GM10266 (cell line): ENCODE measurements around the gene PDE2A.

Experiments used
- DNase-seq: peaks from one replicate; pipeline ENCODE4 v3.0.0; 2012; ENCODE audit errors: extremely low spot score
- CTCF ChIP-seq: IDR thresholded peaks from 2 replicates; pipeline ENCODE4 v1.5.1; 2012; ENCODE audit warnings: mild to moderate bottlenecking, low read depth; ENCODE audit not compliant: control insufficient read depth, insufficient read depth; ENCODE audit errors: missing control alignments

The PDE2A gene

GRCh38 chr11:72719551-72719950 lies 45.3 kb upstream of the PDE2A start:
- DNase-seq, result no peak
- TF ChIP-seq CTCF, result no peak

- TF ChIP-seq CTCF, result no peak
- DNase-seq, result no peak
These were observed 44.9 kb upstream of the PDE2A start for GRCh38 chr11:72719144-72719543.

- no peak for TF ChIP-seq CTCF
- DNase-seq, result no peak
These were observed 43.9 kb upstream of the PDE2A start for GRCh38 chr11:72718101-72718501.

GRCh38 chr11:72716788-72717435 lies 42.7 kb upstream of the PDE2A start:
- no peak for DNase-seq
- TF ChIP-seq CTCF, result no peak

- DNase-seq, result no peak
- no peak for TF ChIP-seq CTCF
These were observed 42.1 kb upstream of the PDE2A start for GRCh38 chr11:72716290-72716689.

GRCh38 chr11:72712841-72713240 lies 38.6 kb upstream of the PDE2A start:
- no peak for DNase-seq
- no peak for TF ChIP-seq CTCF

- no peak for DNase-seq
- no peak for TF ChIP-seq CTCF
These were observed 38.0 kb upstream of the PDE2A start for GRCh38 chr11:72712168-72712751.
